Sigmoid colon (tissue), 7 donors: ENCODE data around the gene HNRNPC. TPM values are rescaled to one million over a fixed set of nuclear protein-coding genes. Genes with fewer than 3 reads are reported as not detected.
A peak's percentile ranks its signal among the peaks of the same experiment; 100 is the strongest.

Experiments
- DNase-seq: peaks from one replicate; pipeline ENCODE4 v3.0.0-alpha.2; 2019
- H3K27ac ChIP-seq, 4 donors: fragments of 200-600 bp; sonication (generic); one replicate each; pipeline ENCODE4 v1.5.1; 2016 to 2019; ENCODE audit warnings: mild to moderate bottlenecking in 1 of 4
- H3K27me3 ChIP-seq, 3 donors: fragments of 200-600 bp; sonication (generic); one replicate each; pipeline ENCODE4 v1.5.1; 2019; ENCODE audit warnings: mild to moderate bottlenecking in 1 of 3
- H3K36me3 ChIP-seq, 4 donors: fragments of 200-600 bp; sonication (generic); one replicate each; pipeline ENCODE4 v1.5.1; 2016 to 2019
- H3K4me1 ChIP-seq, 4 donors: fragments of 200-600 bp; sonication (generic); one replicate each; pipeline ENCODE4 v1.5.1; 2017 to 2019
- H3K4me3 ChIP-seq, 4 donors: fragments of 200-600 bp; sonication (generic); one replicate each; pipeline ENCODE4 v1.5.1; 2017 to 2019; ENCODE audit warnings: mild to moderate bottlenecking in 2 of 4, moderate library complexity in 1 of 4
- H3K9me3 ChIP-seq, 4 donors: fragments of 200-600 bp in 3 of 4; sonication (generic) in 3 of 4; one replicate each; pipeline versions ENCODE4 v1.5.1 to v1.6.1; 2013 to 2019
- EP300 ChIP-seq, 4 donors: sonication (generic); formaldehyde crosslinking; IDR thresholded peaks; one replicate each; pipeline ENCODE4 v1.6.1; 2017; ENCODE audit warnings: antibody characterized with exemption in 4 of 4
- POLR2A ChIP-seq, 2 donors: fragments of 450-650 bp; IDR thresholded peaks; one replicate each; pipeline ENCODE4 v1.6.1; 2016; ENCODE audit warnings: antibody characterized with exemption in 2 of 2, mild to moderate bottlenecking in 2 of 2, moderate library complexity in 2 of 2
- POLR2AphosphoS5 ChIP-seq, 4 donors: sonication (generic); formaldehyde crosslinking; IDR thresholded peaks; one replicate each; pipeline ENCODE4 v1.6.1; 2017; ENCODE audit warnings: antibody characterized with exemption in 4 of 4
- WGBS, 2 donors: extraction: QIAGEN DNeasy Blood & Tissue Kit; methylation state at CpG; one replicate each; pipeline ENCODE4 v1.1.7; 2013; 5-methylcytosine and 5-hydroxymethylcytosine counted together
- intact Hi-C: fragments of 100-400 bp; cut with DNase I; formaldehyde crosslinking; loops from one replicate; pipeline ENCODE4 v1.15.1; 2023
- polyA plus RNA-seq, 3 donors: library from polyadenylated mRNA; stranded (reverse); fragments of 200-250 nt; gene quantifications; one replicate each; pipeline ENCODE4 v1.2.3, GENCODE V29; 2013
- total RNA-seq, 4 donors: library from RNA; depleted of rRNA; stranded (reverse); fragments of >200 nt; gene quantifications; one replicate each; pipeline ENCODE4 v1.1.0, GENCODE V29; 2016
- TF ChIP-seq, protein P1 (sequence below), 4 experiments: fragments of 450-650 bp in 3 of 4; fragments of 200-600 bp in 1 of 4; IDR thresholded peaks; one replicate each; pipeline ENCODE4 v1.5.1; 2016 to 2019; ENCODE audit warnings: antibody characterized with exemption in 4 of 4, mild to moderate bottlenecking in 3 of 4, moderate library complexity in 2 of 4
- donor health status: healthy with polysubstance abuse.
- donor health status: Bipolar disorder and iron deficiency.
- donor health status: healthy.

Gene HNRNPC
- total and polyA plus RNA-seq, 7 donors: 365 to 645 (median 419) TPM

DNA sequence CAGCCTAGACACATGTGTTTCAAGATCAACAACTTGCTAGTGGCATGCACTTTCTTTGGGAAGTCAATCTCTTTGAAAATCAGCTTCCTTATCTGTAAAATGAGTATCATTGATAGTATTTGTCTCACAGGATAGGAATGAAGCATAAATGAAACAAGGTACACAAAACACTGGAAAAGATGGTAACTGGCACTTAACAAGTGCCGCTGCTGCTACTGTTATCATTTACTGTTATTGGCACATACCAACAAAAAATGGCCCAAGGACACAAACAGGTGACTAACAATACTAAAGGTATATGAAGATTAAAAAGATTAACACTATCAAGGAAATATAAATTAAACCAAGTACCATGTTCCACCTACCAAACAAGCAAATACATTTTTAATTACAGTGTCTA is 20.9 kb downstream of the HNRNPC start:
- no peak for TF ChIP-seq POLR2AphosphoS5 (IDR thresholded peaks at IDR 0.05)
- no peak for TF ChIP-seq EP300 (IDR thresholded peaks at IDR 0.05)
- TF ChIP-seq, protein P1, sequence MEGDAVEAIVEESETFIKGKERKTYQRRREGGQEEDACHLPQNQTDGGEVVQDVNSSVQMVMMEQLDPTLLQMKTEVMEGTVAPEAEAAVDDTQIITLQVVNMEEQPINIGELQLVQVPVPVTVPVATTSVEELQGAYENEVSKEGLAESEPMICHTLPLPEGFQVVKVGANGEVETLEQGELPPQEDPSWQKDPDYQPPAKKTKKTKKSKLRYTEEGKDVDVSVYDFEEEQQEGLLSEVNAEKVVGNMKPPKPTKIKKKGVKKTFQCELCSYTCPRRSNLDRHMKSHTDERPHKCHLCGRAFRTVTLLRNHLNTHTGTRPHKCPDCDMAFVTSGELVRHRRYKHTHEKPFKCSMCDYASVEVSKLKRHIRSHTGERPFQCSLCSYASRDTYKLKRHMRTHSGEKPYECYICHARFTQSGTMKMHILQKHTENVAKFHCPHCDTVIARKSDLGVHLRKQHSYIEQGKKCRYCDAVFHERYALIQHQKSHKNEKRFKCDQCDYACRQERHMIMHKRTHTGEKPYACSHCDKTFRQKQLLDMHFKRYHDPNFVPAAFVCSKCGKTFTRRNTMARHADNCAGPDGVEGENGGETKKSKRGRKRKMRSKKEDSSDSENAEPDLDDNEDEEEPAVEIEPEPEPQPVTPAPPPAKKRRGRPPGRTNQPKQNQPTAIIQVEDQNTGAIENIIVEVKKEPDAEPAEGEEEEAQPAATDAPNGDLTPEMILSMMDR (IDR thresholded peaks at IDR 0.05): no peak
- TF ChIP-seq POLR2A (IDR thresholded peaks at IDR 0.05): no peak
- Histone ChIP-seq H3K9me3 (no peaks in the 10 kb centered on the region), H3K27me3 (no peaks in the 10 kb centered on the region), H3K4me1 (peaks cover 0 to 26% (median 17%) of the 10 kb centered on the region in 4 donors), H3K36me3 (peaks cover 4 to 54% (median 11%) of the 10 kb centered on the region in 4 donors), H3K4me3 (no peak overlapping the region), H3K27ac (no peak overlapping the region)
- intact Hi-C loops: no loop called here
- 97 to 98% methylated on average over 1 of the region's 1 CpG for WGBS, 2 donors
- DNase-seq: no peak

- WGBS, 2 donors: 91 to 94% methylated on average over 7 of the region's 7 CpGs
- Histone ChIP-seq H3K4me3 (no peak overlapping the region), H3K36me3 (peaks cover 3 to 34% (median 10%) of the 10 kb centered on the region in 4 donors), H3K27ac (no peak overlapping the region), H3K27me3 (no peaks in the 10 kb centered on the region), H3K4me1 (peaks cover 0 to 26% (median 20%) of the 10 kb centered on the region in 4 donors), H3K9me3 (no peaks in the 10 kb centered on the region)
- no peak for DNase-seq
- intact Hi-C loops: no loop called here
- TF ChIP-seq EP300 (IDR thresholded peaks at IDR 0.05): no peak
- no peak for TF ChIP-seq POLR2AphosphoS5 (IDR thresholded peaks at IDR 0.05)
- TF ChIP-seq POLR2A (IDR thresholded peaks at IDR 0.05): no peak
- TF ChIP-seq, protein P1 (IDR thresholded peaks at IDR 0.05): no peak
These were observed 23.4 kb downstream of the HNRNPC start for GRCh38 chr14:21245813-21246212.

- Histone ChIP-seq H3K4me1 (peaks cover 0 to 36% (median 28%) of the 10 kb centered on the region in 4 donors), H3K27me3 (no peaks in the 10 kb centered on the region), H3K36me3 (peaks cover 0 to 21% (median 6%) of the 10 kb centered on the region in 4 donors), H3K27ac (no peak overlapping the region), H3K4me3 (no peak overlapping the region), H3K9me3 (no peaks in the 10 kb centered on the region)
- TF ChIP-seq EP300 (IDR thresholded peaks at IDR 0.05) (no peak), POLR2AphosphoS5 (IDR thresholded peaks at IDR 0.05) (peak in 1 of 4 donors; percentile 7)
- no peak for DNase-seq
- intact Hi-C loops: no loop called here
- WGBS, 2 donors: 83 to 88% methylated on average over 7 of the region's 7 CpGs
These were observed 24.7 kb downstream of the HNRNPC start for GRCh38 chr14:21244544-21244943.

- H3K36me3 ChIP-seq: peaks cover 0 to 23% (median 2%) of the 10 kb centered on the region in 4 donors
- H3K4me1 ChIP-seq: peaks cover 0 to 43% (median 31%) of the 10 kb centered on the region in 4 donors
- no peak for DNase-seq
- no peaks in the 10 kb centered on the region for H3K9me3 ChIP-seq
- no peak overlapping the region for H3K27ac ChIP-seq
- no peaks in the 10 kb centered on the region for H3K27me3 ChIP-seq
- intact Hi-C loops: no loop called here
- TF ChIP-seq EP300 (IDR thresholded peaks at IDR 0.05) (no peak), POLR2AphosphoS5 (IDR thresholded peaks at IDR 0.05) (no peak), POLR2A (IDR thresholded peaks at IDR 0.05) (no peak)
- TF ChIP-seq, protein P1 (IDR thresholded peaks at IDR 0.05): no peak
- no peak overlapping the region for H3K4me3 ChIP-seq
- WGBS, 2 donors: 79 to 88% methylated on average over 1 of the region's 1 CpG
These were observed 27.9 kb downstream of the HNRNPC start for GRCh38 chr14:21241218-21241819.

DNA sequence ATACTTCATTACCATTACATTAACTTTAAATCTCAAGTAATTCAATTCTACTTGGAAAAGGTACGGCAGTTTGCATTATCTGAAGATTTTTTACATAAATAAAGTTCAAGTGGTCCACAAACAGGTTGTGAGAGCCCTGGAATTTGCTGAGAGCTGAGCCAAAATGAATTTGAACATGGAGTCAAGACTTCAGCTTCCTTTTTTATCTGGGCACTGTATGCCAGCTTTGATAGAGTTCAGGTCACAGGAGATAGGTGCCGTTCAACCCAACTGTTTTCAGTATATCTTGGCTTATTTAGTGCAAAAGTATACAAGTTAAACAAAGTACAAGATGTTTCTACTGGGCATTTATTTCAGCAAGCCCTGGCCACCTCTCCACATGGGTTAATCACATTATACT is 28.8 kb downstream of the HNRNPC start:
- Histone ChIP-seq H3K36me3 (peaks cover 0 to 30% (median 2%) of the 10 kb centered on the region in 4 donors), H3K4me3 (no peak overlapping the region), H3K4me1 (peaks cover 0 to 45% (median 30%) of the 10 kb centered on the region in 4 donors), H3K9me3 (no peaks in the 10 kb centered on the region), H3K27ac (no peak overlapping the region), H3K27me3 (no peaks in the 10 kb centered on the region)
- no peak for DNase-seq
- intact Hi-C loops: no loop called here
- TF ChIP-seq, protein P1 (IDR thresholded peaks at IDR 0.05): no peak
- no peak for TF ChIP-seq POLR2AphosphoS5 (IDR thresholded peaks at IDR 0.05)
- no peak for TF ChIP-seq EP300 (IDR thresholded peaks at IDR 0.05)
- no peak for TF ChIP-seq POLR2A (IDR thresholded peaks at IDR 0.05)
- WGBS, 2 donors: 78 to 81% methylated on average over 2 of the region's 2 CpGs
